Esophagus muscularis mucosa (tissue), 3 donors: Measurements from ENCODE around the gene IGF1R.

Experiments
- POLR2AphosphoS5 ChIP-seq, 2 donors: sonication (generic); formaldehyde crosslinking; IDR thresholded peaks; one replicate each; pipeline ENCODE4 v1.6.1; 2017; ENCODE audit warnings: antibody characterized with exemption in 2 of 2
- TF ChIP-seq, protein P1 (sequence below), 3 experiments: fragments of 200-600 bp in 2 of 3; fragments of 450-650 bp in 1 of 3; sonication (generic) in 2 of 3; IDR thresholded peaks; one replicate each; pipeline ENCODE4 v1.5.1; 2017 to 2019; ENCODE audit warnings: antibody characterized with exemption in 3 of 3, mild to moderate bottlenecking in 2 of 3, moderate library complexity in 1 of 3

DNA sequence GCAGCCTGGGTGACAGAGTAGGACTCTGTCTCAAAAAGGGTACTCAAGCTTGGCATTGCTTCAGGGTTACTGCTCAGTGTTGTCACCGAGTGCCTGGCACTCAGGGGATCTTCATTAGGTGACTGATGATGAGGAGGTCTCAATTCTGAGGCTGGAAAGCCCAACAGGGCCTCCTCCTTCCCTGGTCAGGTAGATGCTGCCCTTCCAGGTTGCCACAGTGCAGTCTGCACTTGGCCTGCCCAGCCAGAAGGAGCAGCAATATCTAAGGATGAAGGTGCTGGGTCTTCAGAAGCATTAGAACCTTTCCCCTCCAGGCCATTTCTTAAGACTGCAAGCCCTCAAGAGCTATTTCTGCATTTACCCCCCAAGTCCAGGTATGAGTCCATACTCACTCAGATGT is 317.3 kb downstream of the IGF1R start:
- TF ChIP-seq, protein P1, sequence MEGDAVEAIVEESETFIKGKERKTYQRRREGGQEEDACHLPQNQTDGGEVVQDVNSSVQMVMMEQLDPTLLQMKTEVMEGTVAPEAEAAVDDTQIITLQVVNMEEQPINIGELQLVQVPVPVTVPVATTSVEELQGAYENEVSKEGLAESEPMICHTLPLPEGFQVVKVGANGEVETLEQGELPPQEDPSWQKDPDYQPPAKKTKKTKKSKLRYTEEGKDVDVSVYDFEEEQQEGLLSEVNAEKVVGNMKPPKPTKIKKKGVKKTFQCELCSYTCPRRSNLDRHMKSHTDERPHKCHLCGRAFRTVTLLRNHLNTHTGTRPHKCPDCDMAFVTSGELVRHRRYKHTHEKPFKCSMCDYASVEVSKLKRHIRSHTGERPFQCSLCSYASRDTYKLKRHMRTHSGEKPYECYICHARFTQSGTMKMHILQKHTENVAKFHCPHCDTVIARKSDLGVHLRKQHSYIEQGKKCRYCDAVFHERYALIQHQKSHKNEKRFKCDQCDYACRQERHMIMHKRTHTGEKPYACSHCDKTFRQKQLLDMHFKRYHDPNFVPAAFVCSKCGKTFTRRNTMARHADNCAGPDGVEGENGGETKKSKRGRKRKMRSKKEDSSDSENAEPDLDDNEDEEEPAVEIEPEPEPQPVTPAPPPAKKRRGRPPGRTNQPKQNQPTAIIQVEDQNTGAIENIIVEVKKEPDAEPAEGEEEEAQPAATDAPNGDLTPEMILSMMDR (IDR thresholded peaks at IDR 0.05) = no peak
- TF ChIP-seq POLR2AphosphoS5 (IDR thresholded peaks at IDR 0.05) = no peak
